ENCODE data around the gene PLA2G7. TPM values are rescaled to one million over a fixed set of nuclear protein-coding genes. Genes with fewer than 3 reads are reported as not detected.

The PLA2G7 gene
- polyA plus RNA-seq, 3 donors = 10.2 to 53.5 (median 24.4) TPM

DNA sequence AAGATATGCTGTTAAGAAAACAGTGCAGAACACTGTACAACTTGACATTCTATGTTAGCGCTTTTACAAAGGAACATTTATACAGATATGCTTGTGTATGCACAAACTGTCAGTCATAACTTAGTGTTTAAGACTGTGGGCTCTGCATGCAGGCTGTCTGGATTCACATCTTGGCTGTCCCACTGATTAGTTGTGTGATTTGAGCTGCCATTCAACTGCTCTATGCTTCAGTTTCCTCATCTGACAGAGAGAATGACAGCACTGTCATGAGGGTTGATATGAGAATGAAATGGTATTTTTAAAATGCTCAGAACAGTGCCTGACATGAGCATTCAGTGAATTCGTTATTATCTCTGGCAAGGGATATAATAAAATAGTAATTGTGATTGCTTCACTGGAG is 73.7 kb downstream of the PLA2G7 start:
- Histone ChIP-seq H3K4me1 (ENCODE audit: control insufficient read depth in 1 of 2, insufficient read depth in 2 of 2, low read length in 2 of 2) (no peaks in the 10 kb centered on the region), H3K4me2 (replicated peaks; ENCODE audit: extremely low read depth, low read length, poor library complexity, severe bottlenecking) (no peak overlapping the region), H3K79me2 (ENCODE audit: insufficient read depth, low read length) (no peaks in the 10 kb centered on the region), H4K20me1 (ENCODE audit: insufficient read depth, low read length) (no peaks in the 10 kb centered on the region), H2AFZ (ENCODE audit: insufficient read depth, low read depth, low read length, poor library complexity, severe bottlenecking) (no peak overlapping the region), H3K27me3 (ENCODE audit: control insufficient read depth in 2 of 2, insufficient read depth in 2 of 2, low read length in 2 of 2) (no peaks in the 10 kb centered on the region), H3K36me3 (replicated peaks in 1 of 2; ENCODE audit: control insufficient read depth in 1 of 2, insufficient read depth in 2 of 2, low read length in 2 of 2) (no peaks in the 10 kb centered on the region), H3K9ac (ENCODE audit: insufficient read depth, low read length, poor library complexity, severe bottlenecking) (no peak overlapping the region), H3K27ac (ENCODE audit: low read depth in 1 of 2, low read length in 2 of 2) (no peak overlapping the region), H3K9me3 (replicated peaks in 1 of 2; ENCODE audit: control insufficient read depth in 1 of 2, insufficient read depth in 1 of 2, low read length in 2 of 2) (no peaks in the 10 kb centered on the region), H3K4me3 (replicated peaks in 1 of 3; ENCODE audit: low read depth in 2 of 3, low read length in 3 of 3) (no peak overlapping the region)
- Mint-ChIP-seq H3K9me3 (no peaks in the 10 kb centered on the region), H3K36me3 (no peaks in the 10 kb centered on the region), H3K4me3 (no peak overlapping the region), H3K4me1 (no peaks in the 10 kb centered on the region), H3K27me3 (ENCODE audit: low read depth in 3 of 3) (peaks cover 0 to 2% (median 0%) of the 10 kb centered on the region in 3 donors), H3K27ac (no peak overlapping the region)
- 100% methylated on average over 1 of the region's 2 CpGs for WGBS (ENCODE audit: insufficient coverage)
- intact Hi-C loops (cut with micrococcal nuclease) = no loop called here
- no peak for DNase-seq
- TF ChIP-seq, protein P1, sequence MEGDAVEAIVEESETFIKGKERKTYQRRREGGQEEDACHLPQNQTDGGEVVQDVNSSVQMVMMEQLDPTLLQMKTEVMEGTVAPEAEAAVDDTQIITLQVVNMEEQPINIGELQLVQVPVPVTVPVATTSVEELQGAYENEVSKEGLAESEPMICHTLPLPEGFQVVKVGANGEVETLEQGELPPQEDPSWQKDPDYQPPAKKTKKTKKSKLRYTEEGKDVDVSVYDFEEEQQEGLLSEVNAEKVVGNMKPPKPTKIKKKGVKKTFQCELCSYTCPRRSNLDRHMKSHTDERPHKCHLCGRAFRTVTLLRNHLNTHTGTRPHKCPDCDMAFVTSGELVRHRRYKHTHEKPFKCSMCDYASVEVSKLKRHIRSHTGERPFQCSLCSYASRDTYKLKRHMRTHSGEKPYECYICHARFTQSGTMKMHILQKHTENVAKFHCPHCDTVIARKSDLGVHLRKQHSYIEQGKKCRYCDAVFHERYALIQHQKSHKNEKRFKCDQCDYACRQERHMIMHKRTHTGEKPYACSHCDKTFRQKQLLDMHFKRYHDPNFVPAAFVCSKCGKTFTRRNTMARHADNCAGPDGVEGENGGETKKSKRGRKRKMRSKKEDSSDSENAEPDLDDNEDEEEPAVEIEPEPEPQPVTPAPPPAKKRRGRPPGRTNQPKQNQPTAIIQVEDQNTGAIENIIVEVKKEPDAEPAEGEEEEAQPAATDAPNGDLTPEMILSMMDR (IDR thresholded peaks at IDR 0.05) = no peak

- Mint-ChIP-seq H3K4me1 (peaks cover 6% of the 10 kb centered on the region), H3K27ac (no peak overlapping the region), H3K27me3 (ENCODE audit: low read depth in 3 of 3) (peaks cover 16 to 31% (median 22%) of the 10 kb centered on the region in 3 donors), H3K4me3 (no peak overlapping the region), H3K9me3 (no peaks in the 10 kb centered on the region), H3K36me3 (peaks cover 0 to 4% of the 10 kb centered on the region in 2 donors)
- Histone ChIP-seq H3K79me2 (ENCODE audit: insufficient read depth, low read length) (no peaks in the 10 kb centered on the region), H3K9me3 (replicated peaks in 1 of 2; ENCODE audit: control insufficient read depth in 1 of 2, insufficient read depth in 1 of 2, low read length in 2 of 2) (no peaks in the 10 kb centered on the region), H3K36me3 (replicated peaks in 1 of 2; ENCODE audit: control insufficient read depth in 1 of 2, insufficient read depth in 2 of 2, low read length in 2 of 2) (no peaks in the 10 kb centered on the region), H3K27me3 (ENCODE audit: control insufficient read depth in 2 of 2, insufficient read depth in 2 of 2, low read length in 2 of 2) (peaks cover 13 to 25% of the 10 kb centered on the region in 2 donors), H3K9ac (ENCODE audit: insufficient read depth, low read length, poor library complexity, severe bottlenecking) (no peak overlapping the region), H3K4me3 (replicated peaks in 1 of 3; ENCODE audit: low read depth in 2 of 3, low read length in 3 of 3) (no peak overlapping the region), H3K4me1 (ENCODE audit: control insufficient read depth in 1 of 2, insufficient read depth in 2 of 2, low read length in 2 of 2) (peaks cover 5 to 10% of the 10 kb centered on the region in 2 donors), H3K27ac (ENCODE audit: low read depth in 1 of 2, low read length in 2 of 2) (no peak overlapping the region), H2AFZ (ENCODE audit: insufficient read depth, low read depth, low read length, poor library complexity, severe bottlenecking) (no peak overlapping the region), H3K4me2 (replicated peaks; ENCODE audit: extremely low read depth, low read length, poor library complexity, severe bottlenecking) (no peak overlapping the region), H4K20me1 (ENCODE audit: insufficient read depth, low read length) (no peaks in the 10 kb centered on the region)
- TF ChIP-seq, protein P1 (IDR thresholded peaks at IDR 0.05) = no peak
- intact Hi-C loops (cut with micrococcal nuclease) = no loop called here
- no peak for DNase-seq
These were observed 77.5 kb downstream of the PLA2G7 start for GRCh38 chr6:46657642-46658041.

All from CD14-positive monocyte (primary cell).